A549 (cell line): Measurements from ENCODE around the gene ARHGAP32. TPM values are rescaled to one million over a fixed set of nuclear protein-coding genes. Genes with fewer than 3 reads are reported as not detected.

Source experiments
- ATAC-seq, 2 experiments: fragments of 200-7000 bp in 1 of 2; fragments of >200 bp in 1 of 2; cut with Nextera tagmentation in 1 of 2; cut with Tn5 transposase in 1 of 2; 3 replicates each; pipeline versions ENCODE4 v1.8.0 to v1.9.1; 2018 to 2020; ENCODE audit warnings: mild to moderate bottlenecking in 1 of 2, moderate library complexity in 1 of 2
- CTCF ChIA-PET: fragments of 300-600 bp; sonication (Branson Sonifier 250); formaldehyde crosslinking; extraction: SDS; loops from one replicate; lab custom pipeline; 2021; ENCODE audit warnings: antibody characterized with exemption, inconsistent platforms; lab: Yijun Ruan, JAX
- POLR2A ChIA-PET: fragments of 350-600 bp; formaldehyde crosslinking; extraction: SDS; loops from one replicate; lab custom pipeline; 2021; ENCODE audit warnings: antibody characterized with exemption, inconsistent platforms; lab: Yijun Ruan, JAX
- DNase-seq, 2 experiments: peaks; one replicate each; pipeline versions ENCODE4 v3.0.0 to v3.0.0-alpha.2; 2011 to 2016; ENCODE audit warnings: low read depth in 1 of 2, low spot score in 1 of 2
- FAIRE-seq: peaks from 2 replicates; lab custom pipeline; 2011; peaks lifted over from hg19 to GRCh38; lab: Jason Lieb, UNC
- H3K27ac ChIP-seq, 2 experiments: fragments of >200 bp; sonication (Bioruptor Twin); formaldehyde crosslinking; 3 replicates each; pipeline ENCODE4 v1.5.1; 2016 to 2017
- H3K4me1 ChIP-seq: fragments of >200 bp; sonication (Bioruptor Twin); formaldehyde crosslinking; 3 replicates; pipeline ENCODE4 v1.6.1; 2016
- H3K4me2 ChIP-seq: fragments of >200 bp; sonication (Bioruptor Twin); formaldehyde crosslinking; 3 replicates; pipeline ENCODE4 v1.6.1; 2016
- H3K4me3 ChIP-seq: fragments of >200 bp; sonication (Bioruptor Twin); formaldehyde crosslinking; 3 replicates; pipeline ENCODE4 v1.5.1; 2016
- H3K9me3 ChIP-seq: fragments of >200 bp; sonication (Bioruptor Twin); formaldehyde crosslinking; 3 replicates; pipeline ENCODE4 v1.6.1; 2016
- BHLHE40 ChIP-seq: IDR thresholded peaks from 2 replicates; pipeline ENCODE4 v1.6.1; 2012; ENCODE audit warnings: low read depth, low read length, inconsistent platforms
- CBX2 ChIP-seq: fragments of 200-600 bp; sonication (generic); IDR thresholded peaks from 2 replicates; pipeline ENCODE4 v1.6.1; 2016; ENCODE audit warnings: low read depth, mild to moderate bottlenecking, borderline replicate concordance
- CHD2 ChIP-seq: fragments of 150-350 bp; IDR thresholded peaks from 2 replicates; pipeline ENCODE4 v1.6.1; 2014; ENCODE audit warnings: low read length; ENCODE audit not compliant: partially characterized antibody
- CHD4 ChIP-seq: fragments of 200-600 bp; sonication (generic); IDR thresholded peaks from 2 replicates; pipeline ENCODE4 v1.6.1; 2016; ENCODE audit warnings: antibody characterized with exemption, mild to moderate bottlenecking, borderline replicate concordance
- EHF ChIP-seq: fragments of 250-450 bp; sonication (Bioruptor Pico); IDR thresholded peaks from 2 replicates; pipeline ENCODE4 v1.5.0; 2020; ENCODE audit warnings: mild to moderate bottlenecking
- ELK1 ChIP-seq: fragments of 150-350 bp; IDR thresholded peaks from 2 replicates; pipeline ENCODE4 v1.6.1; 2014; ENCODE audit warnings: low read depth, mild to moderate bottlenecking, low read length
- EP300 ChIP-seq, 2 experiments: fragments of >200 bp; sonication (Bioruptor Twin); formaldehyde crosslinking; IDR thresholded peaks; 2 replicates in 1 of 2; 3 replicates in 1 of 2; pipeline ENCODE4 v1.6.1; 2016 to 2017
- ESRRA ChIP-seq: fragments of 150-350 bp; IDR thresholded peaks from 2 replicates; pipeline ENCODE4 v1.6.1; 2014; ENCODE audit warnings: mild to moderate bottlenecking, low read length, borderline replicate concordance
- FOSB ChIP-seq: fragments of 250-450 bp; sonication (Bioruptor Pico); IDR thresholded peaks from 2 replicates; pipeline ENCODE4 v1.5.0; 2020; ENCODE audit warnings: mild to moderate bottlenecking, moderate library complexity
- FOSL2 ChIP-seq, 2 experiments: fragments of 450-650 bp in 1 of 2; fragments of >200 bp in 1 of 2; sonication (Bioruptor Twin) in 1 of 2; formaldehyde crosslinking; IDR thresholded peaks; 2 replicates each; pipeline versions ENCODE4 v1.5.0 to v1.6.1; 2016 to 2020; ENCODE audit warnings: mild to moderate bottlenecking in 1 of 2, moderate library complexity in 1 of 2
- GATA3 ChIP-seq: IDR thresholded peaks from 2 replicates; pipeline ENCODE4 v1.6.1; 2012; ENCODE audit warnings: borderline replicate concordance
- HOXA7 ChIP-seq: fragments of 250-450 bp; sonication (Bioruptor Pico); IDR thresholded peaks from 2 replicates; pipeline ENCODE4 v1.5.0; 2020; ENCODE audit warnings: mild to moderate bottlenecking, moderate library complexity
- KDM1A ChIP-seq: fragments of 200-600 bp; sonication (generic); IDR thresholded peaks from 2 replicates; pipeline ENCODE4 v1.6.1; 2016; ENCODE audit warnings: low read depth, mild to moderate bottlenecking
- KDM5A ChIP-seq: fragments of 200-600 bp; sonication (generic); IDR thresholded peaks from 2 replicates; pipeline ENCODE4 v1.6.1; 2016; ENCODE audit warnings: antibody characterized with exemption, mild to moderate bottlenecking
- NFE2L2 ChIP-seq: fragments of 150-350 bp; conservative IDR thresholded peaks from 2 replicates; pipeline ENCODE4 v1.6.1; 2014; ENCODE audit warnings: low read length
- PHF8 ChIP-seq: fragments of 200-600 bp; sonication (generic); IDR thresholded peaks from 2 replicates; pipeline ENCODE4 v1.6.1; 2016; ENCODE audit warnings: low read depth, mild to moderate bottlenecking, antibody characterized with exemption, moderate library complexity, borderline replicate concordance
- POLR2A ChIP-seq: IDR thresholded peaks from 2 replicates; pipeline ENCODE4 v1.6.1; 2012; ENCODE audit warnings: mild to moderate bottlenecking, low read length
- POLR2AphosphoS2 ChIP-seq: conservative IDR thresholded peaks from 2 replicates; pipeline ENCODE4 v1.6.1; 2012; ENCODE audit warnings: low read length, improper control_type of control experiment, inconsistent platforms
- RCOR1 ChIP-seq: fragments of 150-350 bp; IDR thresholded peaks from 2 replicates; pipeline ENCODE4 v1.6.1; 2014; ENCODE audit warnings: antibody characterized with exemption, low read length, low read depth
- RNF2 ChIP-seq: fragments of 200-600 bp; sonication (generic); IDR thresholded peaks from 2 replicates; pipeline ENCODE4 v1.6.1; 2016; ENCODE audit warnings: low read depth, mild to moderate bottlenecking, antibody characterized with exemption, moderate library complexity, borderline replicate concordance
- TFCP2L1 ChIP-seq: fragments of 250-450 bp; sonication (Bioruptor Pico); IDR thresholded peaks from 2 replicates; pipeline ENCODE4 v1.5.0; 2021; ENCODE audit warnings: mild to moderate bottlenecking
- USF2 ChIP-seq: fragments of 450-650 bp; IDR thresholded peaks from 2 replicates; pipeline ENCODE4 v1.6.1; 2014; ENCODE audit warnings: antibody characterized with exemption
- ZC3H11A ChIP-seq: fragments of 450-650 bp; IDR thresholded peaks from 2 replicates; pipeline ENCODE4 v1.6.1; 2014; ENCODE audit warnings: antibody characterized with exemption, mild to moderate bottlenecking
- ZFP36 ChIP-seq: fragments of 450-650 bp; IDR thresholded peaks from 2 replicates; pipeline ENCODE4 v1.6.1; 2014; ENCODE audit warnings: borderline replicate concordance; ENCODE audit not compliant: partially characterized antibody
- ZSCAN20 ChIP-seq: fragments of 250-450 bp; sonication (Bioruptor Pico); IDR thresholded peaks from 2 replicates; pipeline ENCODE4 v1.8.0; 2022; ENCODE audit warnings: mild to moderate bottlenecking, moderate library complexity
- WGBS: methylation state at CpG from one replicate; pipeline ENCODE4 v1.1.6; 2017; ENCODE audit errors: missing lambda C conversion rate; 5-methylcytosine and 5-hydroxymethylcytosine counted together
- polyA plus RNA-seq, 4 experiments: library from polyadenylated mRNA; depleted of rRNA in 3 of 4; stranded (reverse); fragments of >200 nt; fragmentation: RNase III in 1 of 4; extraction: RNeasy Plus Mini Kit Qiagen cat#74134 plus additional on column Dnase treatment in 1 of 4; gene quantifications; 2 replicates in 3 of 4; 3 replicates in 1 of 4; pipeline ENCODE4 v1.2.3, GENCODE V29; 2011 to 2017

Gene ARHGAP32
- polyA plus RNA-seq, 2 of the 4 experiments (the other 2 are of a cell fraction): 4.4 to 9.0 TPM

GRCh38 chr11:128963744-128964325 lies 228.3 kb downstream of the ARHGAP32 start:
- H3K27ac ChIP-seq: no peak overlapping the region
- no peak overlapping the region for H3K4me2 ChIP-seq
- no peak for TF ChIP-seq CHD2
- no peak for TF ChIP-seq FOSL2 (IDR thresholded peaks at IDR 0.05)
- no peak for TF ChIP-seq FOSL2 (CRISPR knock-in tag; IDR thresholded peaks at IDR 0.05)
- no peak for TF ChIP-seq HOXA7 (CRISPR knock-in tag)
- no peak for TF ChIP-seq TFCP2L1 (CRISPR knock-in tag)
- no peak for TF ChIP-seq CBX2
- no peak for TF ChIP-seq KDM5A
- no peak for TF ChIP-seq ESRRA
- no peak for TF ChIP-seq POLR2A
- TF ChIP-seq EHF (CRISPR knock-in tag): no peak
- no peak for TF ChIP-seq GATA3
- no peak for TF ChIP-seq EP300 (IDR thresholded peaks at IDR 0.05)
- no peak for TF ChIP-seq ZC3H11A
- TF ChIP-seq KDM1A: no peak
- TF ChIP-seq ZFP36: no peak
- TF ChIP-seq PHF8: no peak
- TF ChIP-seq RNF2: no peak
- TF ChIP-seq RCOR1: no peak
- DNase-seq (no peak), FAIRE-seq (no peak), ATAC-seq (no peak)
- H3K4me1 ChIP-seq: no peaks in the 10 kb centered on the region
- ChIA-PET CTCF (no interaction called here), POLR2A (no interaction called here)
- WGBS: 97% methylated on average over 3 of the region's 3 CpGs
- H3K4me3 ChIP-seq: no peak overlapping the region
- no peaks in the 10 kb centered on the region for H3K9me3 ChIP-seq

GRCh38 chr11:128962896-128963295 lies 229.2 kb downstream of the ARHGAP32 start:
- POLR2A ChIA-PET: no interaction called here
- CTCF ChIA-PET: interaction anchor here (0.7 to 1.5 kb wide), 3 partner anchors 76 to 369 kb away, joined by 3 to 10 read pairs (median 3); no protein-coding TSS in a partner anchor
- H3K9me3 ChIP-seq: no peaks in the 10 kb centered on the region
- H3K27ac ChIP-seq: no peak overlapping the region
- ATAC-seq (no peak), DNase-seq (no peak), FAIRE-seq (no peak)
- no peak overlapping the region for H3K4me2 ChIP-seq
- TF ChIP-seq ZC3H11A (no peak), ZSCAN20 (CRISPR knock-in tag) (no peak), RCOR1 (no peak), USF2 (no peak), POLR2AphosphoS2 (no peak), NFE2L2 (no peak)
- WGBS: 91% methylated on average over 5 of the region's 5 CpGs
- no peak overlapping the region for H3K4me3 ChIP-seq
- no peaks in the 10 kb centered on the region for H3K4me1 ChIP-seq

GRCh38 chr11:128961645-128962044 lies 230.5 kb downstream of the ARHGAP32 start:
- ChIA-PET POLR2A (no interaction called here), CTCF (interaction anchor here (1.0 to 1.5 kb wide), 2 partner anchors 77 to 370 kb away, joined by 3 to 10 read pairs; no protein-coding TSS in a partner anchor)
- FAIRE-seq (no peak), ATAC-seq (no peak), DNase-seq (no peak)
- 84% methylated on average over 2 of the region's 2 CpGs for WGBS
- no peaks in the 10 kb centered on the region for H3K4me1 ChIP-seq
- TF ChIP-seq BHLHE40 (no peak), CHD4 (no peak), ELK1 (no peak), FOSB (CRISPR knock-in tag) (no peak), NFE2L2 (no peak), FOSL2 (IDR thresholded peaks at IDR 0.05) (no peak), FOSL2 (CRISPR knock-in tag; IDR thresholded peaks at IDR 0.05) (no peak), USF2 (no peak)
- H3K4me3 ChIP-seq: no peak overlapping the region
- no peak overlapping the region for H3K27ac ChIP-seq
- no peaks in the 10 kb centered on the region for H3K9me3 ChIP-seq
- no peak overlapping the region for H3K4me2 ChIP-seq
